ENCODE measurements around the gene UQCC2. TPM values are rescaled to one million over a fixed set of nuclear protein-coding genes. Genes with fewer than 3 reads are reported as not detected.

Gene UQCC2
- total RNA-seq, 1 experiment from 2014 or later: 71.2 TPM

DNA sequence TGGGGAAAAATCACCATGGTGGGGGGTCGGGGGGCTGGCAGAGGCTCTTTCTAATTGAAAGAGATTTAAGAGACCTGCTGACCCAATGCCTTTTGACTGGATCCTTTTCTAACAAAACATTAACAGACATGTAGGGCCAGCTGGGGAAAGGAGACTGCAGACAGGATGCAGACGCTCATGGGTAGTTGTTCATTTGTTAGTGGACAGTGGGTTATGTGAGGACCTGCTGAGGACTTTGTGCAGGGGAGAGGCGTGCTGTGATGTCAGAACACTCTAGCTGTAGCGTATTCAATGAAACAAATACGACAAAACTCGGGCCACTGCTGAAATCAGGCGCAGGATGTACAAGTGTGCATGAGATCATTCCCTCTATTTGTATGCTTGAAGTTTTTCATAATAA lies 34.0 kb upstream of the UQCC2 start:
- CTCF ChIA-PET: interaction anchor here (0.6 kb wide), 1 partner anchor 34 kb away, joined by 3 read pairs; the partner anchor contains the start of gene UQCC2
- Histone ChIP-seq H3K36me3 (ENCODE audit: low read depth) (no peaks in the 10 kb centered on the region), H2AFZ (no peak overlapping the region), H3K9me3 (ENCODE audit: insufficient read depth, low read depth) (no peaks in the 10 kb centered on the region), H3F3A (ENCODE audit: insufficient read depth, low read depth) (peaks cover 17% of the 10 kb centered on the region; the same call in 1 of the 2 replicates), H3K4me3 (no peak overlapping the region), H3K9me2 (ENCODE audit: insufficient read depth) (no peaks in the 10 kb centered on the region), H3K27me3 (ENCODE audit: insufficient read depth, low read depth) (no peaks in the 10 kb centered on the region), H3K4me1 (replicated peaks; ENCODE audit: insufficient read depth) (peaks cover 33% of the 10 kb centered on the region), H4K20me1 (ENCODE audit: insufficient read depth) (no peaks in the 10 kb centered on the region), H3K79me2 (ENCODE audit: low read depth) (no peaks in the 10 kb centered on the region), H3K4me2 (no peak overlapping the region), H3K27ac (no peak overlapping the region)
- POLR2A ChIA-PET (ENCODE audit: unreplicated experiment): no interaction called here
- no peak for DNase-seq
- intact Hi-C loops (cut with micrococcal nuclease; ENCODE audit: unreplicated experiment): no loop called here
- BruUV-seq (replicated peaks): no TSS peak
- no peak for TF ChIP-seq EZH2 (IDR thresholded peaks at IDR 0.05; ENCODE audit: low read depth)
- TF ChIP-seq CTCF (conservative IDR thresholded peaks at IDR 0.05): no peak

GRCh38 chr6:33744895-33745546 lies 33.5 kb upstream of the UQCC2 start:
- POLR2A ChIA-PET (ENCODE audit: unreplicated experiment): no interaction called here
- H3K27me3 ChIP-seq (ENCODE audit: insufficient read depth, low read depth): no peaks in the 10 kb centered on the region
- no peak for DNase-seq
- peaks cover 16% of the 10 kb centered on the region; the same call in 1 of the 2 replicates for H3F3A ChIP-seq (ENCODE audit: insufficient read depth, low read depth)
- BruUV-seq (replicated peaks): no TSS peak
- no peak overlapping the region for H3K27ac ChIP-seq
- H3K79me2 ChIP-seq (ENCODE audit: low read depth): no peaks in the 10 kb centered on the region
- H3K4me3 ChIP-seq: no peak overlapping the region
- intact Hi-C loops (cut with micrococcal nuclease; ENCODE audit: unreplicated experiment): loop anchor here (1.0 kb wide), 1 partner anchor 17 kb away; no protein-coding TSS in a partner anchor
- H2AFZ ChIP-seq: no peak overlapping the region
- no peaks in the 10 kb centered on the region for H3K9me2 ChIP-seq (ENCODE audit: insufficient read depth)
- H3K36me3 ChIP-seq (ENCODE audit: low read depth): no peaks in the 10 kb centered on the region
- no peak for TF ChIP-seq CTCF (conservative IDR thresholded peaks at IDR 0.05)
- no peak for TF ChIP-seq EZH2 (IDR thresholded peaks at IDR 0.05; ENCODE audit: low read depth)
- H4K20me1 ChIP-seq (ENCODE audit: insufficient read depth): no peaks in the 10 kb centered on the region
- CTCF ChIA-PET: interaction anchor here (0.6 to 1.6 kb wide), 4 partner anchors 17 to 726 kb away, joined by 3 to 7 read pairs (median 3); partner anchors contain the start of gene UQCC2
- H3K4me2 ChIP-seq: peak overlapping the region; percentile 61
- no peaks in the 10 kb centered on the region for H3K9me3 ChIP-seq (ENCODE audit: insufficient read depth, low read depth)
- H3K4me1 ChIP-seq (replicated peaks; ENCODE audit: insufficient read depth): peaks cover 35% of the 10 kb centered on the region

GRCh38 chr6:33744001-33744848 lies 32.7 kb upstream of the UQCC2 start:
- DNase-seq: peak; percentile 68 to 90
- Histone ChIP-seq H3K4me3 (peak overlapping the region; percentile 18; the same call in 1 of the 2 replicates), H2AFZ (no peak overlapping the region), H3K9me3 (ENCODE audit: insufficient read depth, low read depth) (no peaks in the 10 kb centered on the region), H3K27me3 (ENCODE audit: insufficient read depth, low read depth) (no peaks in the 10 kb centered on the region), H3K27ac (0 out of 2 replicates have a peak overlapping the region, but pooled peaks have one; percentile 3), H3K36me3 (ENCODE audit: low read depth) (no peaks in the 10 kb centered on the region), H3K4me1 (replicated peaks; ENCODE audit: insufficient read depth) (peaks cover 43% of the 10 kb centered on the region), H3F3A (ENCODE audit: insufficient read depth, low read depth) (peaks cover 20% of the 10 kb centered on the region; the same call in 1 of the 2 replicates), H3K4me2 (peak overlapping the region; percentile 61), H3K79me2 (ENCODE audit: low read depth) (no peaks in the 10 kb centered on the region), H4K20me1 (ENCODE audit: insufficient read depth) (no peaks in the 10 kb centered on the region), H3K9me2 (ENCODE audit: insufficient read depth) (no peaks in the 10 kb centered on the region)
- intact Hi-C loops (cut with micrococcal nuclease; ENCODE audit: unreplicated experiment): loop anchor here (1.0 kb wide), 1 partner anchor 18 kb away; no protein-coding TSS in a partner anchor
- BruUV-seq (replicated peaks): no TSS peak
- POLR2A ChIA-PET (ENCODE audit: unreplicated experiment): interaction anchor here (0.5 to 0.6 kb wide), 2 partner anchors 11 to 19 kb away, joined by 10 to 14 read pairs; no protein-coding TSS in a partner anchor
- CTCF ChIA-PET: interaction anchor here (0.8 to 1.6 kb wide), 3 partner anchors 18 to 289 kb away, joined by 3 to 7 read pairs (median 3); partner anchors contain the start of gene UQCC2
- peak; percentile 97 for TF ChIP-seq CTCF (conservative IDR thresholded peaks at IDR 0.05)
- TF ChIP-seq EZH2 (IDR thresholded peaks at IDR 0.05; ENCODE audit: low read depth): no peak

Data from PC-9 (cell line).